NCI-H2081 treated with DMSO at 0.1 percent for 48 hours (cell line): ENCODE results near the gene ABCC3.
"Not testable (repeated sequence)": the region's sequence is repeated elsewhere in the genome, so short reads cannot be mapped to it uniquely, and the experiment has no call there.

Experiments
- DNase-seq: peaks from one replicate; lab custom pipeline; 2025; lab: John Stamatoyannopoulos, UW

Gene ABCC3

DNA sequence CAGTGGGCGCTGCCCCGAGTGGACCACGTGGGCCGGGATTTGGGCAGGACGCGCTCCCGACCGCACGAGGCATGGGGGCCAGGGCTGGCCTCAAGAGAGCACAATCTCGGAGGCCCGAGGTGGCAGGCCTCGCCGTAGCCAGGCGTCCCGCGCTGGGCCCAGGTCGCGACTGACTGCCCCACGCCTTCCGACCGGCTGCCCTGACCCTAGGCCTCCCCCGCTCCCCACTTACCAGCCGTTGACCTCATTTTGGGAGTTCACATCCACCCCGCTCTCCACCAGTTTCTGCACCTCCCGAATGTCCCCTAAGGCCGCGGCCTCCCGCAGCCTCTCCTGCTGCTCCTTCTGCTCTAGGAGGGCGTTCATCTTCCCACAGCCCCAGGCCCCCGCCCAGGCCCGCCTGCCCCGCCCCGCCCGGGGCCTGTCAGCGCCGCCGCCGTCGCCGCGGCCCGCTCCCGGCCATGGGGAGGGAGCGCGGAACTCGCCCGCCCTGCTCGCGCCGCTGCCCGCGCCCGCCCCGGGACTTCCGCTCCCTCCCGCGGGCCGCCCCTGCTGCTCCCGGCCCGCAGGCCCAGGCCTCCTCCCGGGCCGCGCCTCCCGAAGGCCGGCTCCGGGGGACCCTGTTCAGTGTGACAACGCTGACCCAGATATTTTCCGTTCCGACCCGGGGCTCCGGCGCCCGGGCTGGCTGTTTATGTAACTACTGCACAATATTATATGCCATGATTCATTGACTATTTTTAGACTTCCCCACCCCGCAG is 72.8 kb downstream of the ABCC3 start, which contains the start of gene ANKRD40:
ANKRD40 (minus strand) TSS at position 626 of the 761 bp plus-strand sequence; CDS start at position 366, 260 bp downstream.
- peak; percentile 66 for DNase-seq

DNA sequence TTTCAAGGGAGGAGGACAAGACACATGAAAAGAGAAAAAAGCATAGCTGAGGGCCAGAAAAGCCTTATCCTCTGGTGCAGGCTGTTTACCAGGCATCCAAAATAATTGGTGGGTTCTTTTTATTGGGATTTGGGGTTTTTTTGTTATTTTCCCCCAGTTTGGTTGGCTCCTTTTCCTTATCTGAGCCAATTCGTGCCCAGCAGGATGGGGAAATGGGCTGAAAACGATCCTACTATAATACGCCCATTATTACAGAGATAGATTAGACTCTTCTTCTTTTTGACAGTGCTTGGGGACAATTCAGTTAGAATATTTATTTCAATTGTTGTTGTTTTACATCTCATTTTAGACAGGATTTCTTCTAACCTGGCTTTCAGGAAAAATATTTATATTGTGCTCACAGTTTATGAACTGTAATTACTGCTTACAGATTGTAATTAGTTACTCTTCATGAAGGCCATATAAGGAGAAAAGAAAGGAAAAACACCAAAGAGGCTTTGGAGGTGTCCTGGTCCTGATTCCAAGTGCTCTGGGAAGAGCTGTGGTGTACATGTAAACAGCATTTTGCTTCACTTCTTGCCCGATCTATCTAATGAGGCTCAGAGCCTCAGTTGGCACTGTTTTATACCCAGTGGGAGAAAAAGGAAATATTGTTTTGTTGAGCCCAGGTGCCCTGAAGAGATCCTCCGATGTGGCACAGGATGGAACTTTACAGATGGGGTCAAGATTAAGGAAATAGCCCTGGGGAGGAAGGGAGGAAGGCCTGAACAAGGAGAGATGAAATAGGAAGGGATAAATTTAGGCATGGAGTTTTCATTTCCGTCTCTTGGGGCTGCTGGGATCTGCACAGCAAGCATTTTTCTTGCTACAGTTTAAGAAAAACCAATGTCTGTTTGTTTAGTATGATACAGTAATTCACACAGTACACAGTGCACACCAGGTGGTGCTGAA is 73.6 kb downstream of the ABCC3 start:
- DNase-seq, result no peak

- not testable (repeated sequence) for DNase-seq
These were observed 74.4 kb downstream of the ABCC3 start for GRCh38 chr17:50709053-50709452.

DNA sequence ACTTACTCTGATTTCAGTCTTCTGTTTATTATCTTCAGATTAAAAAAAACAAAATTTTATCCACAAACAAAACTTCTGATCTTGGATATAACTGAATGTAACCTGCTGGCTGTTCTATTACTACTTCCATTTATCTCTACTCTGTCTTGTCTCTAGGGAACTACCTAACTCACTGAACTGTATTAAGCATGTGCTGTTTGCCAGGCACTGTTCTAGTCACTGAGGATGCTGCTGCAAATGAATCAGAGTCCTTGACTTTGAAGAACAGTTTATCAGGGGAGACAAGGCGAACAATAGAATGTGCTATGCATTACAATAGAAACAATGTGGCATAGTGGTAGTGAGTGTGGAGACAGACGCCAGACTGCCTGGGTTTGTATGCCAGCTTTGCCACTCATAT is 75.3 kb downstream of the ABCC3 start:
- DNase-seq, result no peak

DNA sequence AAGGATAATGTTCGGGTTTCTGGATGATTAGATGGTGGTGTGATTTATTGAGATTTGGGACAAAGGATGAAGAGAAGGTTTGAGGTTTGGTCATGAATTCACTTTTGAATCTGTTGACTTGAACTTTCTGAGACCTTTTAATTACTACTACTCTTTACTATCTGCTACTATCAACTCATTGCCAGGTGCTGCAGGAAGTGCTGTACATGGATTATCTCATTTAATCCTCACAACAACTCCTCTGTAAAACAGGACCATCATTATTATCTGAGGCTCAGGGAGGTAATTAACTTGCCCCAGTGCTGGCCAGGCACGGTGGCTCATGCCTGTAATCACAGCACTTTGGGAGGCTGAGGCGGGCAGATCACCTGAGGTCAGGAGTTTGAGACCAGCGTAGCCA is 76.0 kb downstream of the ABCC3 start:
- DNase-seq, result no peak

GRCh38 chr17:50712641-50713040 is 78.0 kb downstream of the ABCC3 start:
- no peak for DNase-seq

GRCh38 chr17:50715471-50715870 is 80.8 kb downstream of the ABCC3 start:
- no peak for DNase-seq

- DNase-seq, result peak; percentile 92
These were observed 84.7 kb downstream of the ABCC3 start, which contains the start of gene LUC7L3 for GRCh38 chr17:50719144-50719923. Gene LUC7L3 (plus strand): TSS chr17:50719603. CDS start chr17:50719733, 130 bp downstream.

GRCh38 chr17:50719924-50720794 is 85.5 kb downstream of the ABCC3 start:
- DNase-seq, result no peak

DNA sequence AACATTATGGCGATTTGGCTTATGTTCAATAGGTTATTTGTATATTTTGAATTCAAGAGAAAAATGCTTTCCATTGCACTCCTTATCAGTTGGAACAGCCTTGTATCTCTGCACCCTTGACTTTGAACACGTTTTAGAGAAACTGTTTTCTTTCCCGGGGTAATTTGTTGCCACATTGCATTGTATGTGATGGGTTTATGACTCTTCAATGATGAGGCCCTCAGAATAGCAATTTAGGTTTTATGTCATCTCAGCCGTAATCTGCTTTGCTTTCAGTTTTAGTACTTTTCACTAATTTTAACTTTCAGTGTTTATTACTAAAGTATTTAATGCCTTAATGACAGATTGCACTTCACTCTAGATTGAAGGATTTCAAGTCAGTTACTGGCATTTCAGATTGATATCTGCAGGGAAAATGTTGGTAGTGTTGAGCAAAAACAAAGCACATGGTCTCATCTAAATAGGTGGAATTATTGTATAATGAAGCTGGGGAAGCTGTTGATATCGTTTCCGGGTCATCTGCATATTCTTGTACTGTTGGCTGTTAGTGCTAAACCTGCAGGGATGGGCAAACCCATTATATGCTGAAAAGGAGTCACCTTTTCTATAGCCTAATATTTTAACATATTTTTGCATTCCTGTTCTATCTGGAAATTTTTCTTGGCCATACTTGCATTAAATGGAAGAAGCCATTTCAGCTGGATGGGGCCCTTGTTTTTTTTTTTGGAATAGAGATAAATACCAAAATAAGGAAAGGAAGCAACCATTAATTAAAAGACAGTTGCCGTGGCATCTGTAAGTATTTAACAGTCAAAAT is 86.7 kb downstream of the ABCC3 start:
- DNase-seq, result no peak

DNA sequence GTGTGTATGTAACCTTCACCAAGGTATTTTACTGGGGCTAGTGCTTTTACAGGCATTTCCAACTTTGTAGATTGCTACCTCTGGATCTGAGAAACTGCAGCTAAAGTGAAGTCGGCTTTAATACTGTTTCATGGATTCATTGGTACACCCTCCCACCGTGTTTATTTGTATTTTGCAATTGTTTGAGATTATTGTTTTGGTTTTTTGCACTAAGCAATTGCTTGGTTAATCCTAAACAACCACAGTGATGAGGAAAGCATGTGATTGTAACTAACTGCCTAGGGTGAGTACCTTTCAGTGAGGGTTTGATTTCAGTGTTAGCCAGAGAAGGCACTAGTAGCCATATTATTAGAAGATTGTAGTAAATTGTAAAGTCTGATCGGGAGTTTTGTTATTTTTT is 88.1 kb downstream of the ABCC3 start:
- DNase-seq, result no peak

DNA sequence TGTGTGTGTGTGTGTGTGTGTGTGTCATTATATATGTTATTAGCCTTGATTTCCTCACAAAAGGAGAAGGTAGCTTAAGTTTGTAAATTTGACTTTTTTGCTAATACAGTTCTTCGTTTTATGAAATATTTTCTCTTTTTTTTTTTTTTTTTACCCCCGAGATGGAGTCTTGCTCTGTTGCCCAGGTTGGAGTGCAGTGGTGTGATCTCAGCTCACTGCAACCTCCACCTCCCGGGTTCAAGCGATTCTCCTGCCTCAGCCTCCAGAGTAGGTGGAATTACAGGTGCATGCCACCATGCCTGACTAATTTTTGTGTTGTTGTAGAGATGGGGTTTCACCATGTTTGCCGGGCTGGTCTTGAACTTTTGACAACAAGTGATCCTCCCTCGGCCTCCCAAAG is 89.9 kb downstream of the ABCC3 start:
- not testable (repeated sequence) for DNase-seq

- no peak for DNase-seq
These were observed 91.3 kb downstream of the ABCC3 start for GRCh38 chr17:50725769-50726655.

GRCh38 chr17:50728112-50728429 is 93.4 kb downstream of the ABCC3 start:
- no peak for DNase-seq

- no peak for DNase-seq
These were observed 94.4 kb downstream of the ABCC3 start for GRCh38 chr17:50728881-50729765.

- no peak for DNase-seq
These were observed 97.1 kb downstream of the ABCC3 start for GRCh38 chr17:50731575-50732460.

- no peak for DNase-seq
These were observed 100.6 kb downstream of the ABCC3 start for GRCh38 chr17:50735287-50735686.
